ENCODE results near the gene LRBA.
"Not testable (repeated sequence)": the region's sequence is repeated elsewhere in the genome, so short reads cannot be mapped to it uniquely, and the experiment has no call there.

Gene LRBA

GRCh38 chr4:150525321-150525868 lies 489.7 kb downstream of the LRBA start:
- no peak for DNase-seq (ENCODE audit: low read depth in 3 of 3, low spot score in 1 of 3)

- DNase-seq (ENCODE audit: low read depth in 3 of 3, low spot score in 1 of 3) = no peak
These were observed 496.5 kb downstream of the LRBA start for GRCh38 chr4:150518559-150518958.

- no peak for DNase-seq (ENCODE audit: low read depth in 3 of 3, low spot score in 1 of 3)
These were observed 499.9 kb downstream of the LRBA start for GRCh38 chr4:150515135-150515534.

- DNase-seq (ENCODE audit: low read depth in 3 of 3, low spot score in 1 of 3) = no peak
These were observed 500.4 kb downstream of the LRBA start for GRCh38 chr4:150514709-150515108.

- no peak for DNase-seq (ENCODE audit: low read depth in 3 of 3, low spot score in 1 of 3)
These were observed 504.8 kb downstream of the LRBA start for GRCh38 chr4:150510176-150510865.

- not testable (repeated sequence) for DNase-seq (ENCODE audit: low read depth in 3 of 3, low spot score in 1 of 3)
These were observed 507.4 kb downstream of the LRBA start for GRCh38 chr4:150507656-150508055.

GRCh38 chr4:150501983-150502382 lies 513.1 kb downstream of the LRBA start:
- no peak for DNase-seq (ENCODE audit: low read depth in 3 of 3, low spot score in 1 of 3)

GRCh38 chr4:150501009-150501727 lies 513.9 kb downstream of the LRBA start:
- no peak for DNase-seq (ENCODE audit: low read depth in 3 of 3, low spot score in 1 of 3)

GRCh38 chr4:150497612-150498011 lies 517.5 kb downstream of the LRBA start:
- DNase-seq (ENCODE audit: low read depth in 3 of 3, low spot score in 1 of 3) = no peak

GRCh38 chr4:150495550-150495949 lies 519.5 kb downstream of the LRBA start:
- DNase-seq (ENCODE audit: low read depth in 3 of 3, low spot score in 1 of 3) = no peak

- no peak for DNase-seq (ENCODE audit: low read depth in 3 of 3, low spot score in 1 of 3)
These were observed 521.2 kb downstream of the LRBA start for GRCh38 chr4:150493851-150494250.

- DNase-seq (ENCODE audit: low read depth in 3 of 3, low spot score in 1 of 3) = no peak
These were observed 523.7 kb downstream of the LRBA start for GRCh38 chr4:150491132-150492049.

- DNase-seq (ENCODE audit: low read depth in 3 of 3, low spot score in 1 of 3) = no peak
These were observed 532.5 kb downstream of the LRBA start for GRCh38 chr4:150482581-150482980.

- DNase-seq (ENCODE audit: low read depth in 3 of 3, low spot score in 1 of 3) = no peak
These were observed 535.4 kb downstream of the LRBA start for GRCh38 chr4:150479657-150480056.

GRCh38 chr4:150477869-150478268 lies 537.2 kb downstream of the LRBA start:
- DNase-seq (ENCODE audit: low read depth in 3 of 3, low spot score in 1 of 3) = no peak

GRCh38 chr4:150476776-150477175 lies 538.3 kb downstream of the LRBA start:
- no peak for DNase-seq (ENCODE audit: low read depth in 3 of 3, low spot score in 1 of 3)

- no peak for DNase-seq (ENCODE audit: low read depth in 3 of 3, low spot score in 1 of 3)
These were observed 539.3 kb downstream of the LRBA start for GRCh38 chr4:150475763-150476162.

- DNase-seq (ENCODE audit: low read depth in 3 of 3, low spot score in 1 of 3) = no peak
These were observed 550.6 kb downstream of the LRBA start for GRCh38 chr4:150464523-150464922.

GRCh38 chr4:150462743-150463142 lies 552.3 kb downstream of the LRBA start:
- DNase-seq (ENCODE audit: low read depth in 3 of 3, low spot score in 1 of 3) = no peak

GRCh38 chr4:150461957-150462356 lies 553.1 kb downstream of the LRBA start:
- DNase-seq (ENCODE audit: low read depth in 3 of 3, low spot score in 1 of 3) = no peak

- no peak for DNase-seq (ENCODE audit: low read depth in 3 of 3, low spot score in 1 of 3)
These were observed 557.3 kb downstream of the LRBA start for GRCh38 chr4:150457802-150458201.
